ENCODE data around the gene CASTOR1.

DNA sequence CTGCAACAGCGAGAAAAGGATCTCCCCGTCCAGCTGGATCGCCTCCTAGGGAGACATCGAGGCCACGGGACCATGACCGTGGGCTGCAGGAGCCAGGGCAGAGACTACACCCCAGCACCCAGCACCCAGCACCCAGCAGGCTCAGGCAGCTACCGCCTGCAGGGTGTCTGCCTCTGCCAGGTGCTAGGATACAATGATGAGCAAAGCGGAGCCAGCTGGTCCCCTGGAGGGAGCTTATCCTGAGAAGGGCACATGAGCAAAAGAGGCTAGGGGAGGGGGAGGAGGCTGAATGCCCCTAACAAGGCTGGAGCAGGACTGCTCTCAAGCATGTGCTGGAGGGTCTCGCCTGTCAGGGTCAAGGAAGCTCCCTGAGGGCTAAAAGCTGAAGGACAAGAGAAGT is 4.8 kb upstream of the CASTOR1 start:
- no peak for TF ChIP-seq POLR2AphosphoS5 (IDR thresholded peaks at IDR 0.05)
- TF ChIP-seq, protein P1, sequence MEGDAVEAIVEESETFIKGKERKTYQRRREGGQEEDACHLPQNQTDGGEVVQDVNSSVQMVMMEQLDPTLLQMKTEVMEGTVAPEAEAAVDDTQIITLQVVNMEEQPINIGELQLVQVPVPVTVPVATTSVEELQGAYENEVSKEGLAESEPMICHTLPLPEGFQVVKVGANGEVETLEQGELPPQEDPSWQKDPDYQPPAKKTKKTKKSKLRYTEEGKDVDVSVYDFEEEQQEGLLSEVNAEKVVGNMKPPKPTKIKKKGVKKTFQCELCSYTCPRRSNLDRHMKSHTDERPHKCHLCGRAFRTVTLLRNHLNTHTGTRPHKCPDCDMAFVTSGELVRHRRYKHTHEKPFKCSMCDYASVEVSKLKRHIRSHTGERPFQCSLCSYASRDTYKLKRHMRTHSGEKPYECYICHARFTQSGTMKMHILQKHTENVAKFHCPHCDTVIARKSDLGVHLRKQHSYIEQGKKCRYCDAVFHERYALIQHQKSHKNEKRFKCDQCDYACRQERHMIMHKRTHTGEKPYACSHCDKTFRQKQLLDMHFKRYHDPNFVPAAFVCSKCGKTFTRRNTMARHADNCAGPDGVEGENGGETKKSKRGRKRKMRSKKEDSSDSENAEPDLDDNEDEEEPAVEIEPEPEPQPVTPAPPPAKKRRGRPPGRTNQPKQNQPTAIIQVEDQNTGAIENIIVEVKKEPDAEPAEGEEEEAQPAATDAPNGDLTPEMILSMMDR (IDR thresholded peaks at IDR 0.05), result no peak
